ENCODE results near the gene STUB1.
A peak's percentile ranks its signal among the peaks of the same experiment; 100 is the strongest.

Gene STUB1

GRCh38 chr16:726438-727290, 46.5 kb downstream of the STUB1 start, which contains the start of the genes CCDC78 and HAGHL:
Gene CCDC78, minus strand, starts transcription at chr16:726443. Its CDS starts 76 bp downstream, at chr16:726367.
Gene HAGHL, plus strand, starts transcription at chr16:727106. Its CDS starts 404 bp downstream, at chr16:727510.
- peak; percentile 86 for DNase-seq

DNA sequence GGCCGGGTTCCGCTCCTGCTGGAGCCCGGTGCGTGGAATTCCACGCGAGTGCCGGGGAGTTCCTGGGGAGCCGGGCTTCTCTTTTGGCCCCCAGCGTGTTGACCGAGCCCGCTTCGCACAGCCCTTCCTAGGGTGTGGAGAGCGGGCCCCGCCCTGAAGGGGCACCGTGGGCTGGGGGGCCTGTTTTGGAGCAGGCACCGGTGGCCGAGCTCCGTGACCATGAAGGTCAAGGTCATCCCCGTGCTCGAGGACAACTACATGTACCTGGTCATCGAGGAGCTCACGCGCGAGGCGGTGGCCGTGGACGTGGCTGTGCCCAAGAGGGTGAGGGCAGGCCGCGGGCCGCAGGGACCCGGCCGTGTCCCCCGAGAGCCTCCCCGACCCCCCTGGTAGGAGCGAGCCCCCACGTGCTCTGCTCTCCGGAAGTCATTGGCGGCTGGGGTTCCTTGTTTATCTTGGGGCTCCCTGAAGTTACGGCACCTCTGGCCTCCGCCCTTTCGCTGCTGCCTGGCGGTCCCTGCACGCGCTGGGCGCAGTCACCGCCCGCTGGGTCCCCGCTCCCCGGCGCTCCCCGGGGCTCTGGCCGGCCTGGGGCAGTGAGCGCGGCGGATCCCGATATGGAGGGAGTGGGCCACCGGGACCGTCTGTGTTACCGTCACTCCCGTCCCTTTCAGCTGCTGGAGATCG, 47.2 kb downstream of the STUB1 start:
- peak; percentile 68 for DNase-seq

DNA sequence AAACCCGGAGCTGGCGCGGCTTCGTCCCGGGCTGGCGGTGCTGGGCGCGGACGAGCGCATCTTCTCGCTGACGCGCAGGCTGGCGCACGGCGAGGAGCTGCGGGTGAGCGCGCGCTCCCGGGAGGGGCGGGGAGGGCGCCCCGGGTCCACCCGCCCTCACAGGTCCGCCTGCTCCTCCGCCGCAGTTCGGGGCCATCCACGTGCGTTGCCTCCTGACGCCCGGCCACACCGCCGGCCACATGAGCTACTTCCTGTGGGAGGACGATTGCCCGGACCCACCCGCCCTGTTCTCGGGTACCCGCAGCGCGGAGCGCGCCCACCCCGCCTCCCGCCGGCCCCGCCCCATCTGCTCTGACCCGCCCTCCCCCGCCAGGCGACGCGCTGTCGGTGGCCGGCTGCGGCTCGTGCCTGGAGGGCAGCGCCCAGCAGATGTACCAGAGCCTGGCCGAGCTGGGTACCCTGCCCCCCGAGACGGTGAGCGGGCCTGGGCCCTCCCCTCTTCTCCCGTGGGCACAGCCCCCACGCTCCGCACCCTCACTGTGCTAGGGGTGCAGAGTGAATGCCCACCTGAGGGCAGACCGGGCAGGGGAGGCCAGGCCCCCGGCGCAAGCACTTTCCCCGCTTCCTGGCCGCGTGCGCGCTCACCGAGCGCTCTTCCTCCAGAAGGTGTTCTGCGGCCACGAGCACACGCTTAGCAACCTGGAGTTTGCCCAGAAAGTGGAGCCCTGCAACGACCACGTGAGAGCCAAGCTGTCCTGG, 48.1 kb downstream of the STUB1 start:
- peak; percentile 86 for DNase-seq

GRCh38 chr16:728890-729744, 48.9 kb downstream of the STUB1 start:
- no peak for DNase-seq

- no peak for DNase-seq
Measured at GRCh38 chr16:729768-730665, 49.8 kb downstream of the STUB1 start.

GRCh38 chr16:730666-731509, 50.7 kb downstream of the STUB1 start:
- no peak for DNase-seq

DNA sequence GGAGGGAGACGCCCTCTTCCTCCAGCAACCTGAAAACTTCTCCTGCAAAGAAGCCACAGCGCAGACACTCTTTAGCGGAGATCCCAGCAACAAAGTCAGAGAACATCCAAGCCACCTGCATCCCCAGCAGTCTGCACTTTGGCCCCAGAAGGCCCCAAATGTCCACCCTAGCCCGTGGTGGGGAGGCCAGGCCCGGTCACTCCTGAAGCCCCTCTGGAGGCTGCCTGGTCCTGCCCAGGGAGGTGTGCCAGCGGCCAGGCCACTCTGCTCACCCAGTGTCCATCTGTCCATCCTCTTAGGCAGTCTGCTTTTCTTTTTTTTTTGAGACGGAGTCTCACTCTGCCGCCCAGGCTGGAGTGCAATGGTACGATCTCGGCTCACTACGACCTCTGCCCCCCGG, 52.1 kb downstream of the STUB1 start:
- DNase-seq: no peak
